ENCODE results near the gene SRRM1. TPM values are rescaled to one million over a fixed set of nuclear protein-coding genes. Genes with fewer than 3 reads are reported as not detected.

Gene SRRM1
- total and polyA plus RNA-seq, 9 of the 15 experiments (the other 6 are each of a cell fraction or from before 2014, with no cell fraction given), result 54.5 to 268 (median 115) TPM

Small RNA genes lying within 50 kb of the gene (small RNA-seq; reads per million reads assigned to genes)
- not detected for gene RF00019

Other genes with a start within 250 kb of the SRRM1 start
- 6.7 and 7.6 TPM in 2 replicates for gene STPG1, start 229.5 kb upstream of the SRRM1 start, total RNA-seq (2014; rRNA removed)
- gene STPG1, start 229.5 kb upstream of the SRRM1 start, total RNA-seq (2014; rRNA removed; fragmentation: Illumina TruSeq; extraction: Trizol), result 8.2 and 8.3 TPM in 2 replicates
- 5.1 and 5.5 TPM in 2 replicates for gene STPG1, start 229.5 kb upstream of the SRRM1 start, total RNA-seq (2015; rRNA removed; fragmentation: Illumina TruSeq; extraction: Trizol)
- 7.2 and 7.6 TPM in 2 replicates for gene STPG1, start 229.5 kb upstream of the SRRM1 start, total RNA-seq (2021)
- gene STPG1, start 229.5 kb upstream of the SRRM1 start, polyA plus RNA-seq (2011; rRNA removed), result 7.2 and 8.4 TPM in 2 replicates
- 9.0 and 10.1 TPM in 2 replicates for gene STPG1, start 229.5 kb upstream of the SRRM1 start, polyA plus RNA-seq (2014; fragmentation: Illumina TruSeq; extraction: Trizol)
- 10 to 100 TPM; 10.4 to 11.9 TPM for gene STPG1, start 229.5 kb upstream of the SRRM1 start, polyA plus RNA-seq (2014; fragmentation: Nextera tagmentation; extraction: Ambion mirVana)
- 5.0 and 9.4 TPM in 2 replicates for gene STPG1, start 229.5 kb upstream of the SRRM1 start, polyA plus RNA-seq (2014; rRNA removed)
- 15.4 and 24.7 TPM in 2 replicates for gene NIPAL3, start 227.5 kb upstream of the SRRM1 start, total RNA-seq (2014; rRNA removed)
- gene NIPAL3, start 227.5 kb upstream of the SRRM1 start, total RNA-seq (2014; rRNA removed; fragmentation: Illumina TruSeq; extraction: Trizol), result 16.3 and 16.6 TPM in 2 replicates
- 11.3 and 11.4 TPM in 2 replicates for gene NIPAL3, start 227.5 kb upstream of the SRRM1 start, total RNA-seq (2015; rRNA removed; fragmentation: Illumina TruSeq; extraction: Trizol)
- gene NIPAL3, start 227.5 kb upstream of the SRRM1 start, total RNA-seq (2021), result 26.0 and 26.3 TPM in 2 replicates
- gene NIPAL3, start 227.5 kb upstream of the SRRM1 start, polyA plus RNA-seq (2011; rRNA removed), result 16.0 and 18.2 TPM in 2 replicates
- gene NIPAL3, start 227.5 kb upstream of the SRRM1 start, polyA plus RNA-seq (2014; fragmentation: Illumina TruSeq; extraction: Trizol), result 20.0 and 21.3 TPM in 2 replicates
- gene NIPAL3, start 227.5 kb upstream of the SRRM1 start, polyA plus RNA-seq (2014; fragmentation: Nextera tagmentation; extraction: Ambion mirVana), result 10 to 100 TPM; 10.5 to 12.2 TPM
- gene NIPAL3, start 227.5 kb upstream of the SRRM1 start, polyA plus RNA-seq (2014; rRNA removed), result 13.8 and 16.2 TPM in 2 replicates
- gene RCAN3, start 140.5 kb upstream of the SRRM1 start, total RNA-seq (2014; rRNA removed), result 0.24 and 1.4 TPM in 2 replicates
- gene RCAN3, start 140.5 kb upstream of the SRRM1 start, total RNA-seq (2014; rRNA removed; fragmentation: Illumina TruSeq; extraction: Trizol), result 0.29 and 0.33 TPM in 2 replicates
- gene RCAN3, start 140.5 kb upstream of the SRRM1 start, total RNA-seq (2015; rRNA removed; fragmentation: Illumina TruSeq; extraction: Trizol), result 0.26 and 0.43 TPM in 2 replicates
- 0.42 and 0.84 TPM in 2 replicates for gene RCAN3, start 140.5 kb upstream of the SRRM1 start, total RNA-seq (2021)
- gene RCAN3, start 140.5 kb upstream of the SRRM1 start, polyA plus RNA-seq (2011; rRNA removed), result 0.07 and 0.45 TPM in 2 replicates
- 0.43 and 0.55 TPM in 2 replicates for gene RCAN3, start 140.5 kb upstream of the SRRM1 start, polyA plus RNA-seq (2014; fragmentation: Illumina TruSeq; extraction: Trizol)
- gene RCAN3, start 140.5 kb upstream of the SRRM1 start, polyA plus RNA-seq (2014; fragmentation: Nextera tagmentation; extraction: Ambion mirVana), result under 1 TPM; 0.10 to 0.11 TPM
- 0.23 and 1.4 TPM in 2 replicates for gene RCAN3, start 140.5 kb upstream of the SRRM1 start, polyA plus RNA-seq (2014; rRNA removed)
- gene NCMAP, start 87.2 kb upstream of the SRRM1 start, total RNA-seq (2014; rRNA removed), result not detected in 2 replicates
- gene NCMAP, start 87.2 kb upstream of the SRRM1 start, total RNA-seq (2014; rRNA removed; fragmentation: Illumina TruSeq; extraction: Trizol), result not detected in 2 replicates
- not detected in 2 replicates for gene NCMAP, start 87.2 kb upstream of the SRRM1 start, total RNA-seq (2015; rRNA removed; fragmentation: Illumina TruSeq; extraction: Trizol)
- not detected in 2 replicates for gene NCMAP, start 87.2 kb upstream of the SRRM1 start, total RNA-seq (2021)
- gene NCMAP, start 87.2 kb upstream of the SRRM1 start, polyA plus RNA-seq (2011; rRNA removed), result not detected in 2 replicates
- gene NCMAP, start 87.2 kb upstream of the SRRM1 start, polyA plus RNA-seq (2014; fragmentation: Illumina TruSeq; extraction: Trizol), result not detected in 2 replicates
- under 1 TPM in 1 of 2 experiments, not detected in 1; 0.03 TPM for gene NCMAP, start 87.2 kb upstream of the SRRM1 start, polyA plus RNA-seq (2014; fragmentation: Nextera tagmentation; extraction: Ambion mirVana)
- gene NCMAP, start 87.2 kb upstream of the SRRM1 start, polyA plus RNA-seq (2014; rRNA removed), result not detected in 2 replicates
- 31.8 and 34.6 TPM in 2 replicates for gene CLIC4, start 102.1 kb downstream of the SRRM1 start, total RNA-seq (2014; rRNA removed)
- gene CLIC4, start 102.1 kb downstream of the SRRM1 start, total RNA-seq (2014; rRNA removed; fragmentation: Illumina TruSeq; extraction: Trizol), result 58.3 and 71.7 TPM in 2 replicates
- gene CLIC4, start 102.1 kb downstream of the SRRM1 start, total RNA-seq (2015; rRNA removed; fragmentation: Illumina TruSeq; extraction: Trizol), result 35.6 and 39.1 TPM in 2 replicates
- gene CLIC4, start 102.1 kb downstream of the SRRM1 start, total RNA-seq (2021), result 64.5 and 67.5 TPM in 2 replicates
- gene CLIC4, start 102.1 kb downstream of the SRRM1 start, polyA plus RNA-seq (2011; rRNA removed), result 21.0 and 22.9 TPM in 2 replicates
- gene CLIC4, start 102.1 kb downstream of the SRRM1 start, polyA plus RNA-seq (2014; fragmentation: Illumina TruSeq; extraction: Trizol), result 52.6 and 58.3 TPM in 2 replicates
- 10 to 100 TPM; 16.0 to 18.9 TPM for gene CLIC4, start 102.1 kb downstream of the SRRM1 start, polyA plus RNA-seq (2014; fragmentation: Nextera tagmentation; extraction: Ambion mirVana)
- gene CLIC4, start 102.1 kb downstream of the SRRM1 start, polyA plus RNA-seq (2014; rRNA removed), result 33.8 and 38.4 TPM in 2 replicates